HepG2 (cell line): Measurements from ENCODE around the gene MUCL3. TPM values are rescaled to one million over a fixed set of nuclear protein-coding genes. Genes with fewer than 3 reads are reported as not detected.

Experiments used
- ATAC-seq: fragments of 200-7000 bp; cut with Tn5 transposase; 3 replicates; pipeline ENCODE4 v1.9.1; 2020; ENCODE audit warnings: mild to moderate bottlenecking, moderate library complexity
- BruUV-seq: library from RNA; stranded (reverse); fragments of 400-500 nt; replicated peaks from 2 replicates; lab custom pipeline; 2021; lab: Mats Ljungman, UMichigan
- CTCF ChIA-PET: fragments of 300-600 bp; formaldehyde crosslinking; extraction: SDS; loops from one replicate; lab custom pipeline; 2021; ENCODE audit warnings: low total read pairs, inconsistent platforms, low intra/inter-chr PET ratio; lab: Yijun Ruan, JAX
- POLR2A ChIA-PET: fragments of 350-600 bp; sonication (Branson Sonifier 250); formaldehyde crosslinking; loops from one replicate; lab custom pipeline; 2020; ENCODE audit warnings: antibody characterized with exemption, inconsistent platforms; lab: Yijun Ruan, JAX
- DNase-seq: peaks from one replicate; pipeline ENCODE4 v3.0.0-alpha.2; 2015; ENCODE audit warnings: low spot score
- FAIRE-seq: peaks from 3 replicates; lab custom pipeline; 2011; peaks lifted over from hg19 to GRCh38; lab: Jason Lieb, UNC
- H2AFZ ChIP-seq: one replicate; pipeline ENCODE4 v1.6.1; 2011; ENCODE audit warnings: low read length, inconsistent platforms
- H3K27ac ChIP-seq: fragments of 300-600 bp; 3 replicates; pipeline ENCODE4 v1.8.0; 2011; ENCODE audit warnings: mixed run types, mild to moderate bottlenecking, mixed read lengths, low read length, inconsistent platforms; ENCODE audit not compliant: insufficient read depth; ENCODE audit errors: extremely low read length
- H3K27me3 ChIP-seq, 2 experiments: fragments of 200-600 bp in 1 of 2; 2 replicates in 1 of 2; 3 replicates in 1 of 2; pipeline versions ENCODE4 v1.6.0 to v1.8.0; 2011; ENCODE audit warnings: low read length in 2 of 2, mild to moderate bottlenecking in 2 of 2, moderate library complexity in 2 of 2, inconsistent platforms in 1 of 2; ENCODE audit not compliant: insufficient read depth in 2 of 2, control insufficient read depth in 1 of 2
- H3K36me3 ChIP-seq, 2 experiments: fragments of 200-600 bp in 1 of 2; replicated peaks in 1 of 2; 2 replicates in 1 of 2; 3 replicates in 1 of 2; pipeline versions ENCODE4 v1.5.1 to v1.8.0; 2011; ENCODE audit warnings: low read length in 2 of 2, inconsistent platforms in 1 of 2; ENCODE audit not compliant: insufficient read depth in 2 of 2, control insufficient read depth in 1 of 2
- H3K4me1 ChIP-seq: 2 replicates; pipeline ENCODE4 v1.5.1; 2012; ENCODE audit warnings: low read length, inconsistent platforms; ENCODE audit not compliant: insufficient read depth
- H3K4me2 ChIP-seq: 2 replicates; pipeline ENCODE4 v1.6.0; 2011; ENCODE audit warnings: low read depth, low read length, inconsistent platforms
- H3K4me3 ChIP-seq, 3 experiments: fragments of 200-600 bp in 1 of 3; sonication (generic), shearing (Covaris generic) in 1 of 3; replicated peaks in 1 of 3; 2 replicates each; pipeline ENCODE4 v1.5.1; 2011 to 2016; ENCODE audit warnings: low read length in 3 of 3, inconsistent platforms in 2 of 3, low read depth in 2 of 3, mild to moderate bottlenecking in 2 of 3, control low read depth in 1 of 3, mixed read lengths in 1 of 3; ENCODE audit not compliant: insufficient read depth in 1 of 3
- H3K79me2 ChIP-seq: one replicate; pipeline ENCODE4 v1.6.1; 2011; ENCODE audit warnings: low read length, inconsistent platforms; ENCODE audit not compliant: insufficient read depth
- H3K9ac ChIP-seq: 2 replicates; pipeline ENCODE4 v1.6.0; 2011; ENCODE audit warnings: mild to moderate bottlenecking, low read depth, low read length, inconsistent platforms; ENCODE audit not compliant: insufficient read depth
- H3K9me3 ChIP-seq: 2 replicates; pipeline ENCODE4 v1.5.1; 2012; ENCODE audit warnings: mild to moderate bottlenecking, low read length
- H4K20me1 ChIP-seq: 2 replicates; pipeline ENCODE4 v1.6.0; 2011; ENCODE audit warnings: inconsistent platforms, mild to moderate bottlenecking, low read length, moderate library complexity; ENCODE audit not compliant: insufficient read depth
- DPF2 ChIP-seq: sonication (generic); formaldehyde crosslinking; IDR thresholded peaks from 2 replicates; pipeline ENCODE4 v1.4.0; 2020; ENCODE audit warnings: mild to moderate bottlenecking, low read depth, missing genetic modification reagents, borderline replicate concordance
- FOXC1 ChIP-seq: sonication (generic); formaldehyde crosslinking; IDR thresholded peaks from 2 replicates; pipeline ENCODE4 v1.8.0; 2022; ENCODE audit warnings: mild to moderate bottlenecking, missing genetic modification reagents, borderline replicate concordance
- MATR3 ChIP-seq: sonication (generic); formaldehyde crosslinking; IDR thresholded peaks from 2 replicates; pipeline ENCODE4 v1.4.0; 2020; ENCODE audit warnings: missing genetic modification reagents
- MTA3 ChIP-seq: sonication (generic); formaldehyde crosslinking; IDR thresholded peaks from 2 replicates; pipeline ENCODE4 v1.4.0; 2020; ENCODE audit warnings: missing genetic modification reagents
- NFIC ChIP-seq: IDR thresholded peaks from 2 replicates; pipeline ENCODE4 v1.6.1; 2012; ENCODE audit warnings: mild to moderate bottlenecking, low read length, inconsistent platforms
- NFYB ChIP-seq: sonication (generic); formaldehyde crosslinking; IDR thresholded peaks from 2 replicates; pipeline ENCODE4 v1.4.0; 2020; ENCODE audit warnings: missing genetic modification reagents
- NR2F6 ChIP-seq, 2 experiments: IDR thresholded peaks; 2 replicates each; pipeline ENCODE4 v1.6.1; 2016; ENCODE audit warnings: antibody characterized with exemption in 1 of 2, mild to moderate bottlenecking in 1 of 2
- RBFOX2 ChIP-seq: fragments of 200-400 bp; formaldehyde crosslinking; IDR thresholded peaks from 2 replicates; pipeline ENCODE4 v1.6.1; 2017; ENCODE audit warnings: low read depth, mild to moderate bottlenecking, low read length
- SMARCC2 ChIP-seq: fragments of 450-650 bp; IDR thresholded peaks from 2 replicates; pipeline ENCODE4 v1.6.1; 2017; ENCODE audit warnings: antibody characterized with exemption, mild to moderate bottlenecking
- SNAI1 ChIP-seq: sonication (generic); formaldehyde crosslinking; IDR thresholded peaks from 2 replicates; pipeline ENCODE4 v1.5.0; 2020; ENCODE audit warnings: mild to moderate bottlenecking, missing genetic modification reagents, borderline replicate concordance
- XRCC5 ChIP-seq: fragments of 200-400 bp; formaldehyde crosslinking; optimal IDR thresholded peaks from 2 replicates; pipeline ENCODE3; 2017; ENCODE audit warnings: mild to moderate bottlenecking, low read length
- ZEB1 ChIP-seq: IDR thresholded peaks from 2 replicates; pipeline ENCODE4 v1.6.1; 2012; ENCODE audit warnings: mild to moderate bottlenecking, low read depth, inconsistent platforms; ENCODE audit not compliant: insufficient replicate concordance
- ZFP41 ChIP-seq: sonication (generic); formaldehyde crosslinking; IDR thresholded peaks from 2 replicates; pipeline ENCODE4 v1.4.0; 2020; ENCODE audit warnings: mild to moderate bottlenecking, missing genetic modification reagents, borderline replicate concordance
- ZNF510 ChIP-seq: sonication (generic); formaldehyde crosslinking; IDR thresholded peaks from 2 replicates; pipeline ENCODE4 v1.4.0; 2020; ENCODE audit warnings: low read depth, mild to moderate bottlenecking, missing genetic modification reagents
- WGBS: methylation state at CpG from one replicate; pipeline ENCODE4 v1.1.6; 2017; ENCODE audit warnings: low lambda C conversion rate; 5-methylcytosine and 5-hydroxymethylcytosine counted together
- in situ Hi-C: cut with HindIII; loops from 2 replicates; pipeline ENCODE4 v1.10.0; 2017; ENCODE audit warnings: low pct_unique_long_range_greater_than_20kb; ENCODE audit not compliant: extremely low pct_ligation_motif_present
- intact Hi-C: fragments of 100-400 bp; cut with micrococcal nuclease; formaldehyde crosslinking; loops from one replicate; pipeline ENCODE4 v1.10.0; 2022; ENCODE audit not compliant: unreplicated experiment
- polyA plus RNA-seq, 8 experiments: library from polyadenylated mRNA; depleted of rRNA in 3 of 8; stranded (reverse) in 7 of 8; unstranded in 1 of 8; fragments of >200 nt; fragmentation: Illumina TruSeq in 4 of 8; extraction: Trizol in 4 of 8; gene quantifications; 2 replicates each; pipeline versions ENCODE4 v1.2.1 to v1.2.3, GENCODE V29; 2011 to 2016; ENCODE audit warnings: low read depth in 4 of 8, missing spikeins in 1 of 8, mixed read lengths in 1 of 8; ENCODE audit not compliant: insufficient read depth in 1 of 8
- total RNA-seq, 5 experiments: library from RNA; depleted of rRNA; stranded (reverse); fragments of >200 nt; fragmentation: Illumina TruSeq; extraction: Trizol; gene quantifications; 2 replicates each; pipeline ENCODE4 v1.2.3, GENCODE V29; 2016; ENCODE audit warnings: low read depth in 1 of 5
- TF ChIP-seq, protein P1 (sequence below): sonication (generic); formaldehyde crosslinking; IDR thresholded peaks from 2 replicates; pipeline ENCODE4 v1.4.0; 2020; ENCODE audit warnings: missing genetic modification reagents, low read depth, mild to moderate bottlenecking, borderline replicate concordance
- TF ChIP-seq, protein P2 (sequence below): sonication (generic); formaldehyde crosslinking; IDR thresholded peaks from 2 replicates; pipeline ENCODE4 v1.4.0; 2020; ENCODE audit warnings: mild to moderate bottlenecking, low read depth, missing genetic modification reagents
- TF ChIP-seq, protein P3 (sequence below): sonication (generic); formaldehyde crosslinking; IDR thresholded peaks from 2 replicates; pipeline ENCODE4 v1.8.0; 2022; ENCODE audit warnings: mild to moderate bottlenecking, missing genetic modification reagents; ENCODE audit not compliant: insufficient replicate concordance

Gene MUCL3
- total and polyA plus RNA-seq, 2 of the 13 experiments (the other 11 are each of a cell fraction or from before 2014, with no cell fraction given) = not detected

DNA sequence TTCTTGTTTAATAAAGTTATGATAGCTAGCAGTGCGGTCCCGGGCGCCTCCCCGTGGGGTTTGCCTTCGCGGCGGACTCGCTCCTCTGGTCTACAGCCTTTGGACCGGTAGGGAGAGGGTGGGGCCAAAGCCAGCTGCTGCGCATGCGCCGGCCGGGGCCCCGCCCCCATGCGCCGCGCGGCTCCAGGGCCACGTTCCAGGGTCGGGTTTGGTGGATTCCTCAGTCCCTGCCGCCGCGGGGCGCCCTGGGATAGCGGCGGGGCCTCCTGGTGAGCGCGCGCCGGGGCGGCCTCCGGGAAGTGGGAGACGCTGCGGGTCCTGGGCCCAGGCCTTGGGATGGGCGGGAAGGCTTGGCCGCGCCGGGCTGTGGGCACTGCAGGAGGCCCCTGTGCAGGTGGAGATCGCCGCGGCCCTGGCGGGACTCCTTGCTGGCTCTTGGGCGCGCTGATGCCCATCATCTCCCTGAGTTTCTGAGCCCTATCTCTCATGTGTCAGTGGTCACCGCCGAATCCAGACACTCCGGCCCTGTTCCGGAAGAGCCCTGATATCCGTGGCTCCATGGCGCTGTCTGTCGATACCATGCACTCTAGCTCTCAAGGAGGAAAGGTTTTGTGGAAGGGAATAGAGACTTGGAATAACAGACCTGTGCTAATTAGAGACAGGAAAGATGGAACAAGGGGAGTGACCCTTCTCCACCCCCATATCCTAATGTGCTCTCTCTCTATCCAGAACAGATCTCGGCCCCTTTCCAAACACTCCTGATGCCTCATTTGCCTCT lies 26.5 kb upstream of the MUCL3 start, which contains the start of gene VARS2 (continued):
- TF ChIP-seq, protein P1, sequence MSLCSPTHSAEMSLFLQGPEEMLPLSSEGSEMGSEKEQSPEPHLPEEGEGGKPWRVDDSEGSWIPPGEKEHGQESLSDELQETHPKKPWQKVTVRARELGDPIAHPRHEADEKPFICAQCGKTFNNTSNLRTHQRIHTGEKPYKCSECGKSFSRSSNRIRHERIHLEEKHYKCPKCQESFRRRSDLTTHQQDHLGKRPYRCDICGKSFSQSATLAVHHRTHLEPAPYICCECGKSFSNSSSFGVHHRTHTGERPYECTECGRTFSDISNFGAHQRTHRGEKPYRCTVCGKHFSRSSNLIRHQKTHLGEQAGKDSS (CRISPR knock-in tag) = peak; percentile 86; the same call in 1 of the 2 replicates
- no peak for TF ChIP-seq DPF2 (CRISPR knock-in tag)
- TF ChIP-seq RBFOX2 = peak; percentile 99
- TF ChIP-seq MATR3 = no peak
- TF ChIP-seq, all 625 proteins: peak for 425

DNA sequence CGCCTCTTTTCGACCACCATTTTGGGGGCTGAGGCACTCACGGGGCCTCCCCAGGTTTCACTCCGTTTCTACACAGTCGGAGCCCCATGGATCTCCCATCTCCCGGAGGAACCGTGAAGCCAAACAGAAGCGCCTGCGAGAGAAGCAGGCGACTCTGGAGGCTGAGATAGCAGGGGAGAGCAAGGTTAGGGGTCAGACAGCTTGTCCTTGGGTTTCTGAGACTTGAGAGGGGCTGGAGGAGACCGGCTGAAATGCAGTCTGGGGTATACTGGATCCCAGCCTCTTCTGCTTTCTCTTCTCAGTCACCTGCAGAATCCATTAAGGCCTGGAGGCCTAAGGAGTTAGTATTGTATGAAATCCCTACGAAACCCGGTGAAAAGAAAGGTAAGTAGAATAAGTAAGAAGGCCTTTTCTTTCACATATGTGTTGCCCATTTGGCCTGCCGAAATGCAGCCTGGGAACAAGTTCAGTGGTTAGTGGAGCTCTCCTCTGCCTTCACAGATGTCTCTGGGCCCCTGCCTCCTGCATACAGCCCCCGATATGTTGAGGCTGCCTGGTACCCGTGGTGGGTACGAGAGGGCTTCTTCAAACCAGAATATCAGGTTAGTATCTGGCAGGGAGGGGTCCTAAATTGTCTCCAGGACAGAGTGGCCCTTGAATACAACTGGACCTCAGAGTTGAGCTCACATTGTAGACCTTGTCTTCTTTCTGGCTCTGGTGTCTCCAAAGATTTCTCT lies 25.8 kb upstream of the MUCL3 start:
- FAIRE-seq = no peak
- TF ChIP-seq ZEB1 = peak; percentile 22
- no peak for TF ChIP-seq ZFP41 (CRISPR knock-in tag)
- TF ChIP-seq ZNF510 (CRISPR knock-in tag) = 0 out of 2 replicates have a peak, but pooled peaks have one; percentile 11
- no peak for TF ChIP-seq MTA3
- TF ChIP-seq NR2F6 (IDR thresholded peaks at IDR 0.05) = peak; percentile 29; the same call in 1 of the 2 replicates
- no peak for TF ChIP-seq NR2F6 (CRISPR knock-in tag; IDR thresholded peaks at IDR 0.05)
- no peak for TF ChIP-seq XRCC5
- TF ChIP-seq NFIC = 0 out of 2 replicates have a peak, but pooled peaks have one; percentile 7
- no peak for TF ChIP-seq NFYB
- 0 out of 2 replicates have a peak, but pooled peaks have one; percentile 8 for TF ChIP-seq SNAI1
- TF ChIP-seq, protein P2, sequence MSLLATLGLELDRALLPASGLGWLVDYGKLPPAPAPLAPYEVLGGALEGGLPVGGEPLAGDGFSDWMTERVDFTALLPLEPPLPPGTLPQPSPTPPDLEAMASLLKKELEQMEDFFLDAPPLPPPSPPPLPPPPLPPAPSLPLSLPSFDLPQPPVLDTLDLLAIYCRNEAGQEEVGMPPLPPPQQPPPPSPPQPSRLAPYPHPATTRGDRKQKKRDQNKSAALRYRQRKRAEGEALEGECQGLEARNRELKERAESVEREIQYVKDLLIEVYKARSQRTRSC (CRISPR knock-in tag) = peak; percentile 7; the same call in 1 of the 2 replicates
- TF ChIP-seq FOXC1 = peak; percentile 80; the same call in 1 of the 2 replicates
- TF ChIP-seq SMARCC2 = no peak
- TF ChIP-seq, protein P3, sequence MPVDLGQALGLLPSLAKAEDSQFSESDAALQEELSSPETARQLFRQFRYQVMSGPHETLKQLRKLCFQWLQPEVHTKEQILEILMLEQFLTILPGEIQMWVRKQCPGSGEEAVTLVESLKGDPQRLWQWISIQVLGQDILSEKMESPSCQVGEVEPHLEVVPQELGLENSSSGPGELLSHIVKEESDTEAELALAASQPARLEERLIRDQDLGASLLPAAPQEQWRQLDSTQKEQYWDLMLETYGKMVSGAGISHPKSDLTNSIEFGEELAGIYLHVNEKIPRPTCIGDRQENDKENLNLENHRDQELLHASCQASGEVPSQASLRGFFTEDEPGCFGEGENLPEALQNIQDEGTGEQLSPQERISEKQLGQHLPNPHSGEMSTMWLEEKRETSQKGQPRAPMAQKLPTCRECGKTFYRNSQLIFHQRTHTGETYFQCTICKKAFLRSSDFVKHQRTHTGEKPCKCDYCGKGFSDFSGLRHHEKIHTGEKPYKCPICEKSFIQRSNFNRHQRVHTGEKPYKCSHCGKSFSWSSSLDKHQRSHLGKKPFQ = no peak

More for the DNA sequence above, 25.8 kb upstream of the MUCL3 start:
- no peaks in the 10 kb centered on the region for H3K27me3 ChIP-seq
- WGBS = 24% methylated on average over 17 of the region's 17 CpGs
- H3K4me3 ChIP-seq = peak overlapping the region; percentile 61 to 80 (median 78)
- H4K20me1 ChIP-seq = no peaks in the 10 kb centered on the region
- CTCF ChIA-PET = interaction anchor here (1.2 to 3.1 kb wide), 7 partner anchors 86 to 172 kb away, joined by 3 to 11 read pairs (median 9); no protein-coding TSS in a partner anchor
- H3K79me2 ChIP-seq = peaks cover 11% of the 10 kb centered on the region
- H3K27ac ChIP-seq = peak overlapping the region; percentile 81
- POLR2A ChIA-PET = interaction anchor here (1.0 to 3.4 kb wide), 8 partner anchors 9 to 269 kb away, joined by 3 to 24 read pairs (median 4); partner anchors contain the start of gene DDR1
- no TSS peak for BruUV-seq
- peaks cover 19 to 55% of the 10 kb centered on the region in 2 experiments for H3K36me3 ChIP-seq
- peak; percentile 27 for ATAC-seq
- peaks cover 27% of the 10 kb centered on the region for H3K4me1 ChIP-seq
- intact Hi-C loops = loop anchor here (1.0 to 2.0 kb wide), 5 partner anchors 87 to 172 kb away; no protein-coding TSS in a partner anchor
- no peak for DNase-seq
- H3K9me3 ChIP-seq = no peaks in the 10 kb centered on the region
- H3K4me2 ChIP-seq = peak overlapping the region; percentile 97
- H3K9ac ChIP-seq = peak overlapping the region; percentile 90
- in situ Hi-C loops = loop anchor here (5.0 kb wide), 2 partner anchors 132 to 162 kb away; no protein-coding TSS in a partner anchor
- no peak overlapping the region for H2AFZ ChIP-seq
